HCT116 (cell line): ENCODE data around the gene WWOX.

ENCODE experiments used
- CEBPB ChIP-seq: IDR thresholded peaks from 2 replicates; pipeline ENCODE4 v1.6.1; 2012; ENCODE audit warnings: low read depth
- CTCF ChIP-seq, 3 experiments: fragments of 200-600 bp in 1 of 3; sonication (generic) in 1 of 3; IDR thresholded peaks in 2 of 3; conservative IDR thresholded peaks in 1 of 3; 2 replicates each; pipeline ENCODE4 v1.5.1; 2012 to 2017; ENCODE audit warnings: low read depth in 2 of 3, low read length in 2 of 3, antibody characterized with exemption in 1 of 3, borderline replicate concordance in 1 of 3, control low read depth in 1 of 3, mild to moderate bottlenecking in 1 of 3, mixed read lengths in 1 of 3, mixed run types in 1 of 3, moderate library complexity in 1 of 3; ENCODE audit not compliant: insufficient read depth in 1 of 3
- EGR1 ChIP-seq: IDR thresholded peaks from 2 replicates; pipeline ENCODE4 v1.6.1; 2012; ENCODE audit warnings: low read depth
- EZH2 ChIP-seq: fragments of 200-600 bp; sonication (generic); IDR thresholded peaks from 2 replicates; pipeline ENCODE4 v1.6.1; 2017; ENCODE audit warnings: antibody characterized with exemption, mixed run types
- EZH2phosphoT487 ChIP-seq: fragments of 200-600 bp; IDR thresholded peaks from 2 replicates; pipeline ENCODE4 v1.6.1; 2018; ENCODE audit warnings: antibody characterized with exemption, borderline replicate concordance
- JUND ChIP-seq: IDR thresholded peaks from 2 replicates; pipeline ENCODE4 v1.6.1; 2012
- MAX ChIP-seq: IDR thresholded peaks from 2 replicates; pipeline ENCODE4 v1.6.1; 2012
- POLR2A ChIP-seq: IDR thresholded peaks from 2 replicates; pipeline ENCODE4 v1.7.0; 2011; ENCODE audit warnings: borderline replicate concordance; ENCODE audit not compliant: insufficient read depth, insufficient read length; ENCODE audit errors: extremely low read depth
- POLR2AphosphoS5 ChIP-seq: IDR thresholded peaks from 2 replicates; pipeline ENCODE4 v1.6.1; 2011; ENCODE audit warnings: mild to moderate bottlenecking, low read depth, low read length, moderate library complexity
- RAD21 ChIP-seq: IDR thresholded peaks from 2 replicates; pipeline ENCODE4 v1.6.1; 2012; ENCODE audit warnings: low read depth, mild to moderate bottlenecking
- SRF ChIP-seq: IDR thresholded peaks from 2 replicates; pipeline ENCODE4 v1.6.1; 2012; ENCODE audit warnings: low read depth
- TCF7L2 ChIP-seq: IDR thresholded peaks from 2 replicates; pipeline ENCODE4 v1.7.0; 2011; ENCODE audit warnings: borderline replicate concordance, inconsistent platforms; ENCODE audit not compliant: insufficient read depth, insufficient read length; ENCODE audit errors: extremely low read depth
- YY1 ChIP-seq: IDR thresholded peaks from 2 replicates; pipeline ENCODE4 v1.6.1; 2011; ENCODE audit warnings: low read length, low read depth, moderate library complexity, mild to moderate bottlenecking; ENCODE audit not compliant: insufficient replicate concordance; ENCODE audit errors: extremely low read depth
- ZNF274 ChIP-seq: fragments of 200-500 bp; sonication (Bioruptor generic); IDR thresholded peaks from 2 replicates; pipeline ENCODE4 v1.6.1; 2014; ENCODE audit warnings: mild to moderate bottlenecking, low read depth, low read length, inconsistent platforms

- no peak for TF ChIP-seq CTCF (IDR thresholded peaks at IDR 0.05 in 2 of 3, conservative IDR thresholded peaks at IDR 0.05 in 1 of 3; ENCODE audit: borderline replicate concordance in 1 of 3, insufficient read depth in 1 of 3, low read depth in 2 of 3, low read length in 2 of 3)
- TF ChIP-seq EGR1 = no peak
- TF ChIP-seq ZNF274 = no peak
- TF ChIP-seq EZH2phosphoT487 = no peak
- no peak for TF ChIP-seq POLR2A
- no peak for TF ChIP-seq EZH2
- no peak for TF ChIP-seq TCF7L2
- no peak for TF ChIP-seq POLR2AphosphoS5
- TF ChIP-seq JUND = no peak
- TF ChIP-seq SRF = no peak
- no peak for TF ChIP-seq CEBPB
- no peak for TF ChIP-seq MAX
- no peak for TF ChIP-seq YY1
- no peak for TF ChIP-seq RAD21
Observed at GRCh38 chr16:78929841-78930240, 830.4 kb downstream of the WWOX start.
